KOPT-K1 (cell line): ENCODE data around the gene RGS11.

Experiments used
- H3K27ac ChIP-seq: fragments of 200-600 bp; sonication (generic); 2 replicates; pipeline ENCODE4 v1.5.1; 2016; ENCODE audit warnings: antibody characterized with exemption, mild to moderate bottlenecking, low read depth, low read length; ENCODE audit not compliant: poor library complexity, severe bottlenecking
- H3K36me3 ChIP-seq: fragments of 200-600 bp; sonication (generic); 2 replicates; pipeline ENCODE4 v1.5.1; 2017; ENCODE audit warnings: antibody characterized with exemption, mild to moderate bottlenecking, low read length, moderate library complexity; ENCODE audit not compliant: insufficient read depth
- H3K9me3 ChIP-seq: fragments of 200-600 bp; sonication (generic); 2 replicates; pipeline ENCODE4 v1.5.1; 2017; ENCODE audit warnings: antibody characterized with exemption, low read length, mild to moderate bottlenecking; ENCODE audit not compliant: insufficient read depth, poor library complexity, severe bottlenecking

RGS11 gene

GRCh38 chr16:275786-276232, at the start of gene RGS11:
Gene RGS11 (minus strand): TSS chr16:275944. CDS start chr16:275911, 33 bp downstream.
- no peaks in the 10 kb centered on the region for H3K9me3 ChIP-seq
- no peaks in the 10 kb centered on the region for H3K36me3 ChIP-seq

GRCh38 chr16:324451-325334, 48.9 kb upstream of the RGS11 start:
- H3K27ac ChIP-seq = no peak overlapping the region
- H3K9me3 ChIP-seq = no peaks in the 10 kb centered on the region
- H3K36me3 ChIP-seq = no peaks in the 10 kb centered on the region

More at GRCh38 chr16:275786-276232, at the start of gene RGS11:
- H3K27ac ChIP-seq = no peak within 1 kb of the TSS

GRCh38 chr16:324201-324450, 48.4 kb upstream of the RGS11 start:
- peaks cover 3% of the 10 kb centered on the region; the same call in 1 of the 2 replicates for H3K36me3 ChIP-seq
- H3K9me3 ChIP-seq = no peaks in the 10 kb centered on the region
- no peak overlapping the region for H3K27ac ChIP-seq

GRCh38 chr16:322476-323143, 46.9 kb upstream of the RGS11 start:
- no peaks in the 10 kb centered on the region for H3K9me3 ChIP-seq

GRCh38 chr16:321532-321931, 45.8 kb upstream of the RGS11 start:
- no peak overlapping the region for H3K27ac ChIP-seq
- H3K9me3 ChIP-seq = no peaks in the 10 kb centered on the region
- H3K36me3 ChIP-seq = peaks cover 10% of the 10 kb centered on the region

More at GRCh38 chr16:322476-323143, 46.9 kb upstream of the RGS11 start:
- no peak overlapping the region for H3K27ac ChIP-seq
- H3K36me3 ChIP-seq = peaks cover 10% of the 10 kb centered on the region

GRCh38 chr16:320206-320605, 44.5 kb upstream of the RGS11 start:
- Histone ChIP-seq H3K9me3 (no peaks in the 10 kb centered on the region), H3K27ac (no peak overlapping the region), H3K36me3 (peaks cover 10% of the 10 kb centered on the region)

GRCh38 chr16:318628-319027, 42.9 kb upstream of the RGS11 start:
- H3K9me3 ChIP-seq = no peaks in the 10 kb centered on the region
- no peak overlapping the region for H3K27ac ChIP-seq
- peaks cover 19% of the 10 kb centered on the region for H3K36me3 ChIP-seq

- Histone ChIP-seq H3K36me3 (peaks cover 28% of the 10 kb centered on the region), H3K9me3 (no peaks in the 10 kb centered on the region), H3K27ac (no peak overlapping the region)
Measured at GRCh38 chr16:317583-317982, 41.8 kb upstream of the RGS11 start.

GRCh38 chr16:316741-317464, 41.2 kb upstream of the RGS11 start:
- Histone ChIP-seq H3K36me3 (peaks cover 35% of the 10 kb centered on the region), H3K9me3 (no peaks in the 10 kb centered on the region), H3K27ac (no peak overlapping the region)

- peaks cover 39% of the 10 kb centered on the region for H3K36me3 ChIP-seq
- H3K9me3 ChIP-seq = no peaks in the 10 kb centered on the region
- no peak overlapping the region for H3K27ac ChIP-seq
Measured at GRCh38 chr16:314795-315299, 39.1 kb upstream of the RGS11 start.

- Histone ChIP-seq H3K27ac (no peak overlapping the region), H3K36me3 (peaks cover 38% of the 10 kb centered on the region), H3K9me3 (no peaks in the 10 kb centered on the region)
Measured at GRCh38 chr16:314351-314750, 38.6 kb upstream of the RGS11 start.

- Histone ChIP-seq H3K9me3 (no peaks in the 10 kb centered on the region), H3K27ac (no peak overlapping the region), H3K36me3 (peaks cover 51% of the 10 kb centered on the region)
Measured at GRCh38 chr16:311725-312124, 36.0 kb upstream of the RGS11 start.

GRCh38 chr16:309476-309875, 33.7 kb upstream of the RGS11 start:
- Histone ChIP-seq H3K36me3 (peaks cover 60% of the 10 kb centered on the region), H3K27ac (no peak overlapping the region), H3K9me3 (no peaks in the 10 kb centered on the region)

GRCh38 chr16:307691-308312, 32.1 kb upstream of the RGS11 start:
- Histone ChIP-seq H3K27ac (no peak overlapping the region), H3K36me3 (peaks cover 59% of the 10 kb centered on the region), H3K9me3 (no peaks in the 10 kb centered on the region)
